Brain microvascular endothelial cell (primary cell): ENCODE results near the gene SRRM1.
"Not testable (repeated sequence)": the region's sequence is repeated elsewhere in the genome, so short reads cannot be mapped to it uniquely, and the experiment has no call there.

Source experiments
- DNase-seq: peaks from one replicate; pipeline ENCODE4 v3.0.0-alpha.2; 2020
- H3K27ac ChIP-seq: fragments of 250-450 bp; sonication (Bioruptor Pico); 2 replicates; pipeline ENCODE4 v1.5.1; 2020; ENCODE audit warnings: mild to moderate bottlenecking, moderate library complexity
- H3K27me3 ChIP-seq: fragments of 250-450 bp; sonication (Bioruptor Pico); replicated peaks from 2 replicates; pipeline ENCODE4 v1.5.1; 2020; ENCODE audit warnings: mild to moderate bottlenecking
- H3K36me3 ChIP-seq: fragments of 250-450 bp; sonication (Bioruptor Pico); replicated peaks from 2 replicates; pipeline ENCODE4 v1.5.1; 2020; ENCODE audit warnings: mild to moderate bottlenecking
- H3K4me3 ChIP-seq: 2 replicates; pipeline ENCODE4 v1.5.1; 2011; ENCODE audit warnings: low read depth, mild to moderate bottlenecking, control low read depth, low read length, moderate library complexity
- CTCF ChIP-seq: IDR thresholded peaks from 2 replicates; pipeline ENCODE4 v1.5.1; 2011; ENCODE audit warnings: low read depth, mild to moderate bottlenecking, moderate library complexity, low read length, control low read depth, inconsistent platforms; ENCODE audit errors: missing control alignments
- in situ Hi-C: cut with HindIII; loops from 2 replicates; pipeline ENCODE4 v1.10.0; 2017; ENCODE audit warnings: low sequenced_read_pairs, low pct_ligation_motif_present

SRRM1 gene

GRCh38 chr1:24704411-24705259 lies 61.5 kb downstream of the SRRM1 start:
- in situ Hi-C loops, result no loop called here
- H3K36me3 ChIP-seq, result no peaks in the 10 kb centered on the region
- H3K27me3 ChIP-seq, result no peaks in the 10 kb centered on the region
- no peak for TF ChIP-seq CTCF
- no peak overlapping the region for H3K4me3 ChIP-seq
- DNase-seq, result peak; percentile 54
- peak overlapping the region; percentile 46 for H3K27ac ChIP-seq

- peak; percentile 84 for DNase-seq
- Histone ChIP-seq H3K27me3 (no peaks in the 10 kb centered on the region), H3K36me3 (no peaks in the 10 kb centered on the region), H3K27ac (peak overlapping the region; percentile 41), H3K4me3 (peak overlapping the region; percentile 18)
- in situ Hi-C loops, result no loop called here
- TF ChIP-seq CTCF, result no peak
Measured at GRCh38 chr1:24705260-24706073, 62.4 kb downstream of the SRRM1 start.

GRCh38 chr1:24706074-24706389 lies 62.9 kb downstream of the SRRM1 start:
- H3K36me3 ChIP-seq, H3K4me3 ChIP-seq, H3K27ac ChIP-seq, DNase-seq, in situ Hi-C loops, H3K27me3 ChIP-seq: not testable (repeated sequence)

- in situ Hi-C loops, result no loop called here
- TF ChIP-seq CTCF, result no peak
- DNase-seq, result peak; percentile 67
- no peaks in the 10 kb centered on the region for H3K36me3 ChIP-seq
- H3K4me3 ChIP-seq, result no peak overlapping the region
- H3K27me3 ChIP-seq, result no peaks in the 10 kb centered on the region
- H3K27ac ChIP-seq, result no peak overlapping the region
Measured at GRCh38 chr1:24707687-24708086, 64.6 kb downstream of the SRRM1 start.

GRCh38 chr1:24708938-24709337 lies 65.8 kb downstream of the SRRM1 start:
- no peak overlapping the region for H3K27ac ChIP-seq
- in situ Hi-C loops, result no loop called here
- no peak for DNase-seq

More at GRCh38 chr1:24708938-24709337, 65.8 kb downstream of the SRRM1 start:
- no peak for TF ChIP-seq CTCF
- H3K36me3 ChIP-seq, result no peaks in the 10 kb centered on the region
- no peaks in the 10 kb centered on the region for H3K27me3 ChIP-seq
- H3K4me3 ChIP-seq, result no peak overlapping the region
